Lower leg skin (tissue), 3 donors: ENCODE measurements around the gene VWA8.

Experiments
- POLR2A ChIP-seq, 2 donors: fragments of 450-650 bp; IDR thresholded peaks; one replicate each; pipeline ENCODE4 v1.6.1; 2016 to 2017; ENCODE audit warnings: antibody characterized with exemption in 2 of 2, mild to moderate bottlenecking in 1 of 2, moderate library complexity in 1 of 2
- TF ChIP-seq, protein P1 (sequence below), 3 donors: fragments of 450-650 bp; IDR thresholded peaks; one replicate each; pipeline ENCODE4 v1.5.1; 2016; ENCODE audit warnings: antibody characterized with exemption in 3 of 3, mild to moderate bottlenecking in 3 of 3, moderate library complexity in 2 of 3

DNA sequence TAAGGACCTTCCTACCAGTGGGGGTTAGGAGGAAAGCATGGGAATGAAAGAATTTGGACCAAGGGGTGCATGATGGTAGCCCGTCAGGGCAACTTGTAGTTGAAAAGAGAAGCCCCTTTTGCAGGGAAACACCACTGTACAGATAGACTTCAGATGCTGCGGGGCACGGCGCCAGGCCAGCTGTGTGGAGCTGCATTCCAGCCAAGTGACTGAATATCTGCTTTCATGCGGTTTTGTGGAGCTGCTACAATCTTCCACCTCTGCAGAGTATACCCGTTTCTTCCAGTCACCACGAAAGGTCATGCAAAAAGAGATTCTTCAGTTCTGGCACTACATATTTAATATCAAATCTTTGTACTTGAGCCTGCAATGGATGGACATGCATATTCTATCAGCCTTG lies 398.8 kb downstream of the VWA8 start:
- no peak for TF ChIP-seq POLR2A (IDR thresholded peaks at IDR 0.05)
- TF ChIP-seq, protein P1, sequence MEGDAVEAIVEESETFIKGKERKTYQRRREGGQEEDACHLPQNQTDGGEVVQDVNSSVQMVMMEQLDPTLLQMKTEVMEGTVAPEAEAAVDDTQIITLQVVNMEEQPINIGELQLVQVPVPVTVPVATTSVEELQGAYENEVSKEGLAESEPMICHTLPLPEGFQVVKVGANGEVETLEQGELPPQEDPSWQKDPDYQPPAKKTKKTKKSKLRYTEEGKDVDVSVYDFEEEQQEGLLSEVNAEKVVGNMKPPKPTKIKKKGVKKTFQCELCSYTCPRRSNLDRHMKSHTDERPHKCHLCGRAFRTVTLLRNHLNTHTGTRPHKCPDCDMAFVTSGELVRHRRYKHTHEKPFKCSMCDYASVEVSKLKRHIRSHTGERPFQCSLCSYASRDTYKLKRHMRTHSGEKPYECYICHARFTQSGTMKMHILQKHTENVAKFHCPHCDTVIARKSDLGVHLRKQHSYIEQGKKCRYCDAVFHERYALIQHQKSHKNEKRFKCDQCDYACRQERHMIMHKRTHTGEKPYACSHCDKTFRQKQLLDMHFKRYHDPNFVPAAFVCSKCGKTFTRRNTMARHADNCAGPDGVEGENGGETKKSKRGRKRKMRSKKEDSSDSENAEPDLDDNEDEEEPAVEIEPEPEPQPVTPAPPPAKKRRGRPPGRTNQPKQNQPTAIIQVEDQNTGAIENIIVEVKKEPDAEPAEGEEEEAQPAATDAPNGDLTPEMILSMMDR (IDR thresholded peaks at IDR 0.05): no peak
